Mononuclear cell (primary cell): ENCODE data around the gene SLCO1B1. TPM values are rescaled to one million over a fixed set of nuclear protein-coding genes. Genes with fewer than 3 reads are reported as not detected.
"Not testable (repeated sequence)": the region's sequence is repeated elsewhere in the genome, so short reads cannot be mapped to it uniquely, and the experiment has no call there.

Source experiments
- H3K27me3 ChIP-seq: 2 replicates; pipeline ENCODE4 v1.6.0; 2011; ENCODE audit warnings: low read length, control low read depth; ENCODE audit not compliant: insufficient read depth
- H3K4me1 ChIP-seq: 2 replicates; pipeline ENCODE4 v1.5.1; 2011; ENCODE audit warnings: mild to moderate bottlenecking, low read length, control low read depth; ENCODE audit not compliant: insufficient read depth
- H3K4me3 ChIP-seq: 2 replicates; pipeline ENCODE4 v1.5.1; 2011; ENCODE audit warnings: mild to moderate bottlenecking, low read length, moderate library complexity
- H3K9me3 ChIP-seq: 2 replicates; pipeline ENCODE4 v1.5.1; 2011; ENCODE audit warnings: low read depth, mild to moderate bottlenecking, control low read depth, low read length
- total RNA-seq: library from RNA; depleted of rRNA; stranded (reverse); fragments of >200 nt; gene quantifications from one replicate; pipeline ENCODE4 v1.2.3, GENCODE V29; 2012

SLCO1B1 gene, protein sequence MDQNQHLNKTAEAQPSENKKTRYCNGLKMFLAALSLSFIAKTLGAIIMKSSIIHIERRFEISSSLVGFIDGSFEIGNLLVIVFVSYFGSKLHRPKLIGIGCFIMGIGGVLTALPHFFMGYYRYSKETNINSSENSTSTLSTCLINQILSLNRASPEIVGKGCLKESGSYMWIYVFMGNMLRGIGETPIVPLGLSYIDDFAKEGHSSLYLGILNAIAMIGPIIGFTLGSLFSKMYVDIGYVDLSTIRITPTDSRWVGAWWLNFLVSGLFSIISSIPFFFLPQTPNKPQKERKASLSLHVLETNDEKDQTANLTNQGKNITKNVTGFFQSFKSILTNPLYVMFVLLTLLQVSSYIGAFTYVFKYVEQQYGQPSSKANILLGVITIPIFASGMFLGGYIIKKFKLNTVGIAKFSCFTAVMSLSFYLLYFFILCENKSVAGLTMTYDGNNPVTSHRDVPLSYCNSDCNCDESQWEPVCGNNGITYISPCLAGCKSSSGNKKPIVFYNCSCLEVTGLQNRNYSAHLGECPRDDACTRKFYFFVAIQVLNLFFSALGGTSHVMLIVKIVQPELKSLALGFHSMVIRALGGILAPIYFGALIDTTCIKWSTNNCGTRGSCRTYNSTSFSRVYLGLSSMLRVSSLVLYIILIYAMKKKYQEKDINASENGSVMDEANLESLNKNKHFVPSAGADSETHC
- total RNA-seq, result not detected

DNA sequence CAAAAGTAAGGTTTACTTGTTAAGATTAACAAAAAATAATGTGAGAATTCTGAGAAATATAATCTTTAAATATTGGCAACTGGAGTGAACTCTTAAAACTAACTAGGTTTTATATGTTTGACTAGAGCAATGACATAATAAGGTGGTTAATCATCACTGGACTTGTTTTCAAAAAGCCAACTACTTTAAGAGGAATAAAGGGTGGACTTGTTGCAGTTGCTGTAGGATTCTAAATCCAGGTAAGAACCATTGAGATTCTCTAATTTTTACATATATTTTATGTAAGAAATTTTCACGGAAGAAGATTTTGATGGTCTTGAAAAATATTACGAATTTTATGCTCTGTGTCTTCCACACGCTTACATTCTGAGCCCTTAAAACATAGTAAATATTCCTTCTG lies at the start of gene SLCO1B1:
Gene SLCO1B1 (plus strand): TSS at position 197 of the 400 bp plus-strand sequence. CDS start 10,381 bp downstream, outside the sequence.
- Histone ChIP-seq H3K4me3 (no peak within 1 kb of the TSS), H3K27me3 (no peaks in the 10 kb centered on the region), H3K4me1 (no peaks in the 10 kb centered on the region), H3K9me3 (no peaks in the 10 kb centered on the region)

DNA sequence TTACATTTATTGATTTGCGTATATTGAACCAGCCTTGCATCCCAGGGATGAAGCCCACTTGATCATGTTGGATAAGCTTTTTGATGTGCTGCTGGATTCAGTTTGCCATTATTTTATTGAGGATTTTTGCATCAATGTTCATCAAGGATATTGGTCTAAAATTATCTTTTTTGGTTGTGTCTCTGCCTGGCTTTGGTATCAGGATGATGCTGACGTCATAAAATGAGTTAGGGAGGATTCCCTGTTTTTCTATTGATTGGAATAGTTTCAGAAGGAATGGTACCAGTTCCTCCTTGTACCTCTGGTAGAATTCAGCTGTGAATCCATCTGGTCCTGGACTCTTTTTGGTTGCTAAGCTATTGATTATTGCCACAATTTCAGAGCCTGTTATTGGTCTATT lies 46.2 kb upstream of the SLCO1B1 start:
- not testable (repeated sequence) for H3K9me3 ChIP-seq, H3K4me3 ChIP-seq, H3K27me3 ChIP-seq, H3K4me1 ChIP-seq

DNA sequence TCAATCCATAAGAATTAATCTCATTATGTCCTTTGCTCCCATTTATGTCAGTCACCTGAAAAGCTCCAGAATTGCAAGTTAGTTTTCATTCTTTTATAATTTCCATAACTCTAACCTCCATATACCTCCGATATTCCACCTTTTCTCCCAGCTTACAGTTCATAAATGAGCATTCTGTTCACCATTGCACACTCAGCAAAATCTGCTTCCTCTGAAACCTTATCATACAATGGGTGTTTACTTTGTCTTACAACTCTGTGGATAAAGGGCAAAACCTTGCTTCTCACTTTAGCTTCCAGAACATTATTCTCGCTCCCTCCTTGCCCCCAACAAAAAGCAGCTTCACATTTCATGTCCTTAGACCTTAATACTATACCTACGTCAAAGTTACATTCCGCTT lies 19.3 kb upstream of the SLCO1B1 start:
- no peaks in the 10 kb centered on the region for H3K4me1 ChIP-seq
- H3K27me3 ChIP-seq, result no peaks in the 10 kb centered on the region
- no peak overlapping the region for H3K4me3 ChIP-seq
- peaks cover 7% of the 10 kb centered on the region for H3K9me3 ChIP-seq

DNA sequence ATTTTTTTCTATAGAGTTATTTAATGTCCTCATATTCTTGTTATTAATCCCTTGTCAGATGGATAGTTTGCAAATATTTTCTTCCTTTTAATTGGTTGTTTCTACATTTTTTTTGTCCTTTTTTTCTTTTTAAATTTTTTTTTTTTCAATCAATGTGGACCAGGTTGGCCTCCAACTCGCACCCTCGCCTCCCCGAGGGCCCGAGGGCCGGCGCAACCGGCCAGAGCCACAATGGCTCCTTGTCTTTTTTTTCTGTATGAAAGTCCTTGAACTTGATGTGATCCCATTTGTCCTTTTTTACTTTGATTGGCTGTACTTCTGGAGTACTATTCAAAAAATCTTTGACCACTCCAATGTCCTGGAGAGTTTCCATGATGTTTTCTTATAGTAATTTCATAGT lies 17.7 kb upstream of the SLCO1B1 start:
- no peaks in the 10 kb centered on the region for H3K27me3 ChIP-seq
- no peaks in the 10 kb centered on the region for H3K4me1 ChIP-seq
- no peak overlapping the region for H3K4me3 ChIP-seq
- peaks cover 7% of the 10 kb centered on the region for H3K9me3 ChIP-seq

DNA sequence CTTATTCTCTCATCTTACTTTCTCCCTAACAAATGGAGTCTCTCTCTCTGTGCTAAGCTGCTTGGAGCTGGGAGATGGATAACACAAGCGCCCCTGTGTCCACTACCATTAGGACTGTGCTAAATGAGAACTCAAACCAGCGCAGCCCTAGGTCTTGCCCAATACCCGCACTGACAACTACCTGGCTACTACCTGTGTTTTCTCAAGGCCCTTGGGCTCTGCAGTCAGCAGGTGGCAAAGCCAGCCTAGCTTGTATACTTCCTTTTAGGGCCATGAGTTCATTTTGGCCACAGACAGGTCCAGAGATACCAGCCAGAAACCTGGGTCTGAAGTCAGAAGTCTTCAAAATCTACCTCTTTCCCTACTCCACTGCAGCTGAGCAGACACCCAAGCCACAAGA lies 13.0 kb upstream of the SLCO1B1 start:
- Histone ChIP-seq H3K4me1 (no peaks in the 10 kb centered on the region), H3K9me3 (peaks cover 7% of the 10 kb centered on the region), H3K27me3 (no peaks in the 10 kb centered on the region)

DNA sequence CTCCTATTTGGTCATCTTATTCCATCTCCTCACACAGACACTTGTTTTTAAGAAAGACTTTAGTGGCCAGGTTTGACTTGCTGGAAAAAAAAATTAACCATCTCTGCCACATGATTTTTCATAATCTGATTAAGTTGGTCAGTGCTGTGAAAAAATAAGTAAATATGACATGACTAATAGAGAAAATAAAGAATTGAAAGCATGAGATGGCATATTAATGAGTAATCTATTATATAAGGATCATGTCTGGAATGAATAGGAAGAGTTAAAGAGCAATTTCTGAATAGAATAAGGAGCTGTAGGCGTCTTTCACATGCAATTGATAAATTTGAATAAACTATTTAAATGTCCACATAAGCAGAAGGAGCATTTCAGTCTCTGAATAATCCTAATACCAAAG lies 12.2 kb upstream of the SLCO1B1 start:
- Histone ChIP-seq H3K4me1 (no peaks in the 10 kb centered on the region), H3K4me3 (no peak overlapping the region), H3K27me3 (no peaks in the 10 kb centered on the region), H3K9me3 (peaks cover 7% of the 10 kb centered on the region)

More for the DNA sequence above, 13.0 kb upstream of the SLCO1B1 start:
- H3K4me3 ChIP-seq, result no peak overlapping the region

DNA sequence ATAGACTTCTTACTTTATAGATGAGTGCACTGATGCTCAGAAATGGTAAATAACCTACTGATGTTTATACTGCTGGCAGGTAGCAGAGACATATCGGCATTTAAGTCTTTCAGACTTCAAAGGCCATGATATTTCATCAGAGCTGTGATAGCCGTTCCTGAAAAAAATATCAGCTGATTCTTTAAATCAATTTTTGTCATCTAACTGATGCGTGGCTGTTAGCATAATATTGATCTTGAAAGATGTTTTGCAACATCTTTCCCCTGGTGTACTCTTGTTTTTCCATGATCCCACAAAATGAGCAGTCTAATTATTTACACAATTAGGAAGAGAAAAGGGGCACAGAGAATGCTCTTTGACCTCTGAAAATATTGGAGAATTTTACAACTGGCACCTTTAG lies 1.6 kb upstream of the SLCO1B1 start:
- Histone ChIP-seq H3K9me3 (no peaks in the 10 kb centered on the region), H3K4me1 (no peaks in the 10 kb centered on the region), H3K27me3 (no peaks in the 10 kb centered on the region), H3K4me3 (no peak overlapping the region)

DNA sequence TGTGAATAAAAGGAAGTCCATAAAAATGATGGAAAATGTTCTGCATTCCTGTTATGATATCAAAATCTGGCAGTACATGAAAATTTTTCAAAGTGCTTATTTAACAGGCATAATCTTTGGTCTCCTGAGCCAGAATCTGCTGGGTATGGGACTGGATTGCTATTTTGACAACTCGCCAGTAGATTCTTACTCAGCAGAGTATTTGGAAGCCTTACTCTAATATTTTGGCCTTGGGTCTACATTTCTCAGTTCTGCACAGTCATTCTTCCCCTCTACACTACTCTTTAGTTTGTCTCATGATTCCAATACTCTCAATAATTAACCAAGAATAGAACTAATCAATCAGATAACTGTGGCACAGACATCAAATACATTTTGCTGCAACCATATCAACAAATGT lies 1.1 kb upstream of the SLCO1B1 start:
- Histone ChIP-seq H3K9me3 (no peaks in the 10 kb centered on the region), H3K4me1 (no peaks in the 10 kb centered on the region), H3K4me3 (no peak overlapping the region), H3K27me3 (no peaks in the 10 kb centered on the region)

DNA sequence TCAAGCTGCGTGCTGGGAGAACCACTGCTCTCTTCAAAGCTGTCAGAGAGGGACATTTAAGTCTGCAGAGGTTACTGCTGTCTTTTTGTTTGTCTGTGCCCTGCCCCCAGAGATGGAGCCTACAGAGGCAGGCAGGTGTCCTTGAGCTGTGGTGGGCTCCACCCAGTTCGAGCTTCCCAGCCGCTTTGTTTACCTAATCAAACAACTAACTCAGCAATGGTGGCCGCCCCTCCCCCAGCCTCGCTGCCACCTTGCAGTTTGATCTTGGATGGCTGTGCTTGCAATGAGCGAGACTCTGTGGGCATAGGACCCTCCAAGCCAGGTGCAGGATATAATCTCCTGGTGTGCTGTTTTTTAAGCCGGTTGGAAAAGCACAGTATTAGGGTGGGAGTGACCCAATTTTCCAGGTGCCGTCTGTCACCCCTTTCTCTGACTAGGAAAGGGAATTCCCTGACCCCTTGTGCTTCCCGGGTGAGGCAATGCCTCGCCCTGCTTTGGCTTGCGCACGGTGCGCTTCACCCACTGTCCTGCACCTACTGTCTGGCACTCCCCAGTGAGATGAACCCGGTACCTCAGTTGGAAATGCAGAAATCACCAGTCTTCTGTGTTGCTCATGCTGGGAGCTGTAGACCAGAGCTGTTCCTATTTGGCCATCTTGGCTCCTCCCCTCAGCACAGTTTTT lies 6.5 kb downstream of the SLCO1B1 start:
- H3K4me3 ChIP-seq, H3K9me3 ChIP-seq, H3K4me1 ChIP-seq, H3K27me3 ChIP-seq: not testable (repeated sequence)

DNA sequence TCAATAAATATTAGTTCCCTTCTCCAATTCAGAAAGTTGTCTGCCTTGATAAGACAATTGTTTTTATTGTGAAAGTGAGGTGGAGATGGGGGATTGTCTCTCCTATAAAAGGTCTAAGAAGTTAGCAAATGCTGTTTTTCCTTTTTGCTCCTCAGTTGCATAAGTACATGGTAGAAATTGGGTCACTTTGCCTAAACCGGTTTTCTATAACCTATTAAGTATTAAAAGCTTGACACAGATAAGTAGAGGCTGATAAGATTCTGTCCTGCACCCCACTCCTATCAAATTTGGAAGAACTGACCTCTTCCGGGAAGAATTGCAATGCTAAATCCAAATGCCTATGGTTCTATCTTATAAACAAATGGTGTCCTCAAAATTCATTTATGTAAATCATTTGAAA lies 7.0 kb downstream of the SLCO1B1 start:
- H3K9me3 ChIP-seq, result no peaks in the 10 kb centered on the region
- no peaks in the 10 kb centered on the region for H3K27me3 ChIP-seq
- H3K4me3 ChIP-seq, result no peak overlapping the region
- H3K4me1 ChIP-seq, result no peaks in the 10 kb centered on the region

DNA sequence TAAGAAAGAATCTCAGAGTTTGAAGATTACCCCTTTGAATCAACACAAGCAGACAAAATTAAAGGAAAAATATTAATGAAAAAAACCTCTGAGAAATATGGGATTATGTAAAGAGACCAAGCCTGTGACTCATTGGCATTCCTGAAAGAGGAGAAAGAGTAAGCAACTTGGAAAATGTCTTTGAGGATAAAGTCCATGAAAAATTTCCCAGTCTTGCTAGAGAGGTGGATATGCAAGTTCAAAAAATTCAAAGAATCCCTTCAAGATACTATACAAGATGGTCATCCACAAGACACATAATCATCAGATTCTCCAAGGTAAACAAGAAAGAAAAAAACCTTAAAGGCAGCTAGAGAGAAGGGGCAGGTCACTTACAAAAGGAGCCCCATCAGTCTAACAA lies 13.3 kb downstream of the SLCO1B1 start:
- no peaks in the 10 kb centered on the region for H3K27me3 ChIP-seq
- no peaks in the 10 kb centered on the region for H3K4me1 ChIP-seq
- H3K9me3 ChIP-seq, result no peaks in the 10 kb centered on the region
- no peak overlapping the region for H3K4me3 ChIP-seq

DNA sequence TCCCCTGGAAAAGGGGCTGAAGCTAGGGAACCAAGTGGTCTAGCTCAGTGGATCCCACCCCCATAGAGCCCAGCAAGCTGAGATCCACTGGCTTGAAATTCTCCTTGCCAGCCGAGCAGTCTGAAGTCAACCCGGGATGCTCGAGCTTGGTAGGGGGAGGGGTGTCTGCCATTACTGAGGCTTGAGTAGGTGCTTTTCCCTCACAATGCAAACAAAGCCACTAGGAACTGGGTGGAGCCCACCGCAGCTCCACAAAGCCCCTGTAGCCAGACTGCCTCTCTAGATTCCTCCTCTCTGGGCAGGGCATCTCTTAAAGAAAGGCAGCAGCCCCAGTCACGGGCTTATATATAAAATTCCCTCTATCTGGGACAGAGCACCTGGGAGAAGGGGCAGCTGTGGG lies 18.9 kb downstream of the SLCO1B1 start:
- H3K27me3 ChIP-seq, H3K9me3 ChIP-seq, H3K4me3 ChIP-seq, H3K4me1 ChIP-seq: not testable (repeated sequence)

DNA sequence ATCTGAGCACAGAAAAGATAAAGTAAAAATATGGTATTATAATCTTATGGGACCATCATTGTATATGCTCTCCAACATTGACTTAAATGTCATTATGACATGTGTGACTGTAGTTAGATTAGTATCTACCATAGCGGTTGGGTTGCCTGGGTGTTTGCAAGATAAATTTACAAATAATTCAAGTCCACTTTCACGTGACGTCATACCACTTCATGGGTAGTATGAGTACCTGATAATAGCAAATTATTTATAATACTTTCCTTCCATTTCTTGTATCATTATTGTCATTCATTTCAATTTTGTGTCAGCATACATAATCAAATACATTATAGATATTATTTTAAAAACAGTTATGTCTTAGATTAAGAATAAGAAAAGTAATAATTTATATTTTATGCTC lies 20.2 kb downstream of the SLCO1B1 start:
- Histone ChIP-seq H3K4me3 (no peak overlapping the region), H3K4me1 (no peaks in the 10 kb centered on the region), H3K9me3 (peaks cover 4% of the 10 kb centered on the region), H3K27me3 (no peaks in the 10 kb centered on the region)

DNA sequence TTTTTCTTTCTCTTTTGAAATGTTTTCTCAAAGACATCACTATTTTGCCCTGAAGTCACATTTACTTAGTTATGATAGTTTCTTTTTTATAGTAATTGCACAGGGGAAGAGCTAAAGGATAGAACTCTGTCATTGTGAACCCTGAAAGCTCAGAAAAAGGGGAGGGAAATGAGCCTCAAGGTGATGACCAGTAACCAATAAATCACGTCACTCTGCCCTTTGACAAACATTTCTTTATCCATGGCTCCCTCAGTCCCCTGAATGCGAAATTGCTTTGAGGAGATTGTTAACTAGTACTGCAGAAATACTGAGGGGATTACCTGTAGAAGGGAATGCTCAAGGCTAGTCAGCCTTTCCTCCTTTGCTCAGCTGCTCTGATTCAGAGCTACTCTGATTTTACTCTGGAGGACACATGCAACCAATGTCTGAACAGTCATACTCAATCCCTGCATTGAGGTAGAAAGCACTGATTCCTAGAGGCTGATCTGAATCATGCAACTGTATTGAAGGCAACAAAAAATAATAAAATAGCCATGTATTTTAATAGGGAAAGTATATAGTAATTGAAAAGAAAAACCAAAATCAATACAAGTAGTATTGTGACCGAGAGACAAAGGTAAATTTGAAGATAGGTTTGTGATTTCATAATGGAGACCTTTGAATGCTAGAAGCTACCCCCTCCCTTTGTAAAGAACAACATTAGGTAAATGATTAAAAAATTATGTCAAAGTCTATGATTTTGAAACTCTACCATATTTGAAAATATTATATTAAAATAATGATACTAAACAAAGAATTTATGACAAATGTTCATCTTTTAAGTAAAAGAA lies 24.7 kb downstream of the SLCO1B1 start:
- H3K27me3 ChIP-seq, result no peaks in the 10 kb centered on the region
- H3K4me1 ChIP-seq, result no peaks in the 10 kb centered on the region
- peaks cover 4% of the 10 kb centered on the region for H3K9me3 ChIP-seq
- H3K4me3 ChIP-seq, result no peak overlapping the region

DNA sequence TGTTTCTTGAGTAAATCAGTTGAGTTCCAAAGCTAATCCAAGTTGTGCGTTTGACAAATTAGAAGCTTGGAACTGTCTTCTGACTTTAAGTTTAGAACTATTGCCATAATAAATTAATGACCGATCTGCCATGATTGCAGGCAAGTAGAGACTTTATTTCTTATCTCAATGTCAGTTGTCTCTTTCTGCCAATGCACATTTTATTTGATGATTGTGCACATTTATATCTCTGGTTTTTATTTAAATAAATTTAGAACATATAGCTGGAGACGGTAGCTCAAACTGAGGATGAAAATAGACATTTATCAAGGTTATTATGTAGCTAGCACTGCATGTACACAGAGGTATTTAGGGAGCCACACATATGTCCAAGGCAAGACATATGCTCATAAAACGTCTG lies 34.1 kb downstream of the SLCO1B1 start:
- Histone ChIP-seq H3K4me1 (no peaks in the 10 kb centered on the region), H3K4me3 (no peak overlapping the region), H3K27me3 (no peaks in the 10 kb centered on the region), H3K9me3 (no peaks in the 10 kb centered on the region)
